H9 (cell line): ENCODE results near the gene ENOSF1. TPM values are rescaled to one million over a fixed set of nuclear protein-coding genes. Genes with fewer than 3 reads are reported as not detected.

ENCODE experiments used
- DNase-seq: peaks from one replicate; pipeline ENCODE4 v3.0.0-alpha.2; 2017
- H2AFZ ChIP-seq: one replicate; pipeline ENCODE4 v1.6.1; 2013; ENCODE audit warnings: mild to moderate bottlenecking, low read length, control low read depth, moderate library complexity
- H2AK5ac ChIP-seq: 2 replicates; pipeline ENCODE4 v1.6.1; 2013; ENCODE audit warnings: low read length, control low read depth, mixed read lengths; ENCODE audit not compliant: insufficient read length
- H2BK120ac ChIP-seq: one replicate; pipeline ENCODE4 v1.6.1; 2013; ENCODE audit warnings: low read depth, mild to moderate bottlenecking, low read length, control low read depth, inconsistent platforms; ENCODE audit not compliant: poor library complexity, severe bottlenecking
- H2BK12ac ChIP-seq: 2 replicates; pipeline ENCODE4 v1.6.1; 2013; ENCODE audit warnings: low read length, control low read depth, mixed read lengths, low read depth; ENCODE audit not compliant: insufficient read length
- H2BK15ac ChIP-seq: 2 replicates; pipeline ENCODE4 v1.6.1; 2013; ENCODE audit warnings: low read depth, low read length, control low read depth
- H2BK20ac ChIP-seq: one replicate; pipeline ENCODE4 v1.6.1; 2013; ENCODE audit warnings: low read depth, mild to moderate bottlenecking, low read length, control low read depth, inconsistent platforms; ENCODE audit not compliant: poor library complexity, severe bottlenecking
- H2BK5ac ChIP-seq: 2 replicates; pipeline ENCODE4 v1.6.1; 2013; ENCODE audit warnings: low read length, control low read depth, mixed read lengths; ENCODE audit not compliant: insufficient read length
- H3K14ac ChIP-seq: 2 replicates; pipeline ENCODE4 v1.6.1; 2013; ENCODE audit warnings: low read length, control low read depth; ENCODE audit not compliant: insufficient read depth
- H3K18ac ChIP-seq: 2 replicates; pipeline ENCODE4 v1.6.1; 2013; ENCODE audit warnings: low read depth, mild to moderate bottlenecking, mixed read lengths, low read length, control low read depth; ENCODE audit not compliant: insufficient read length
- H3K23ac ChIP-seq: 2 replicates; pipeline ENCODE4 v1.6.1; 2013; ENCODE audit warnings: low read length, control low read depth, mixed read lengths, low read depth; ENCODE audit not compliant: insufficient read length
- H3K23me2 ChIP-seq: 2 replicates; pipeline ENCODE4 v1.6.1; 2013; ENCODE audit warnings: low read depth, mild to moderate bottlenecking, mixed read lengths, low read length, control low read depth; ENCODE audit not compliant: insufficient read length, poor library complexity, severe bottlenecking
- H3K27ac ChIP-seq: 2 replicates; pipeline ENCODE4 v1.5.1; 2013; ENCODE audit warnings: low read length, control low read depth, mixed read lengths, low read depth; ENCODE audit not compliant: insufficient read length
- H3K27me3 ChIP-seq: 2 replicates; pipeline ENCODE4 v1.6.1; 2013; ENCODE audit warnings: low read length, control low read depth, inconsistent platforms; ENCODE audit not compliant: insufficient read depth
- H3K4ac ChIP-seq: 2 replicates; pipeline ENCODE4 v1.6.1; 2013; ENCODE audit warnings: low read depth, mild to moderate bottlenecking, control low read depth, inconsistent platforms, low read length, moderate library complexity
- H3K4me1 ChIP-seq: 2 replicates; pipeline ENCODE4 v1.6.1; 2013; ENCODE audit warnings: low read length, control low read depth, inconsistent platforms; ENCODE audit not compliant: insufficient read depth
- H3K4me2 ChIP-seq: 2 replicates; pipeline ENCODE4 v1.6.1; 2013; ENCODE audit warnings: low read length, control low read depth, mixed read lengths; ENCODE audit not compliant: insufficient read length, insufficient read depth
- H3K56ac ChIP-seq: 2 replicates; pipeline ENCODE4 v1.6.1; 2013; ENCODE audit warnings: low read depth, mild to moderate bottlenecking, mixed read lengths, low read length, control low read depth; ENCODE audit not compliant: insufficient read length
- H3K79me1 ChIP-seq: 2 replicates; pipeline ENCODE4 v1.6.1; 2013; ENCODE audit warnings: low read depth, mild to moderate bottlenecking, moderate library complexity, low read length, control low read depth, inconsistent platforms; ENCODE audit not compliant: insufficient read depth, poor library complexity, severe bottlenecking
- H3K79me2 ChIP-seq: 2 replicates; pipeline ENCODE4 v1.6.1; 2013; ENCODE audit warnings: low read length, control low read depth, inconsistent platforms; ENCODE audit not compliant: insufficient read depth
- H3K9ac ChIP-seq: 2 replicates; pipeline ENCODE4 v1.6.1; 2013; ENCODE audit warnings: low read length, control low read depth, mixed read lengths; ENCODE audit not compliant: insufficient read length; ENCODE audit errors: extremely low read depth
- H3K9me3 ChIP-seq: one replicate; pipeline ENCODE4 v1.6.1; 2013; ENCODE audit warnings: low read depth, low read length, inconsistent platforms; ENCODE audit not compliant: control insufficient read depth
- H3T11ph ChIP-seq: one replicate; pipeline ENCODE4 v1.6.1; 2013; ENCODE audit warnings: mild to moderate bottlenecking, low read length, control low read depth, inconsistent platforms
- H4K20me1 ChIP-seq: one replicate; pipeline ENCODE4 v1.6.1; 2013; ENCODE audit not compliant: control insufficient read depth, insufficient read length, insufficient read depth
- H4K5ac ChIP-seq: 2 replicates; pipeline ENCODE4 v1.6.1; 2013; ENCODE audit warnings: low read depth, mild to moderate bottlenecking, mixed read lengths, low read length, control low read depth; ENCODE audit not compliant: insufficient read length
- H4K8ac ChIP-seq: replicated peaks from 2 replicates; pipeline ENCODE4 v1.6.1; 2013; ENCODE audit warnings: low read length, control low read depth, mixed read lengths, low read depth; ENCODE audit not compliant: insufficient read length
- H4K91ac ChIP-seq: 2 replicates; pipeline ENCODE4 v1.6.1; 2013; ENCODE audit warnings: low read depth, mild to moderate bottlenecking, moderate library complexity, mixed read lengths, low read length, control low read depth; ENCODE audit not compliant: insufficient read length
- H3K27ac Mint-ChIP-seq, 3 experiments: 2 replicates in 2 of 3; 3 replicates in 1 of 3; pipeline ENCODE4 v1.8.0; 2020 to 2021; ENCODE audit warnings: mixed read lengths in 3 of 3, mild to moderate bottlenecking in 1 of 3, moderate library complexity in 1 of 3
- H3K27me3 Mint-ChIP-seq: 2 replicates; pipeline ENCODE4 v1.8.0; 2021; ENCODE audit warnings: low read depth, mild to moderate bottlenecking, moderate library complexity, mixed read lengths
- H3K36me3 Mint-ChIP-seq, 3 experiments: 2 replicates in 2 of 3; 3 replicates in 1 of 3; pipeline ENCODE4 v1.8.0; 2020 to 2021; ENCODE audit warnings: low read depth in 3 of 3, mixed read lengths in 3 of 3; ENCODE audit not compliant: insufficient read depth in 1 of 3
- H3K4me1 Mint-ChIP-seq, 2 experiments: 2 replicates each; pipeline ENCODE4 v1.8.0; 2020; ENCODE audit warnings: mixed read lengths in 2 of 2
- H3K4me3 Mint-ChIP-seq, 2 experiments: 2 replicates in 1 of 2; 3 replicates in 1 of 2; pipeline ENCODE4 v1.8.0; 2020 to 2021; ENCODE audit warnings: mild to moderate bottlenecking in 2 of 2, mixed read lengths in 2 of 2, moderate library complexity in 1 of 2
- H3K9me3 Mint-ChIP-seq, 2 experiments: 2 replicates in 1 of 2; 3 replicates in 1 of 2; pipeline ENCODE4 v1.8.0; 2020; ENCODE audit warnings: mild to moderate bottlenecking in 2 of 2, mixed read lengths in 2 of 2, moderate library complexity in 1 of 2
- whole genome bisulfite sequencing: extraction: QIAGEN DNeasy Blood & Tissue Kit; methylation state at CpG from one replicate; pipeline ENCODE4 v1.1.7; 2013; ENCODE audit warnings: missing lambda C conversion rate, low lambda C conversion rate, mixed read lengths; ENCODE audit not compliant: insufficient read length; ENCODE audit errors: extremely low coverage; 5-methylcytosine and 5-hydroxymethylcytosine counted together
- total RNA-seq: library from RNA; stranded (reverse); gene quantifications from 2 replicates; pipeline ENCODE4 v1.2.1, GENCODE V29; 2021
- TF ChIP-seq, protein P1 (sequence below): fragments of 200-600 bp; sonication (generic); conservative IDR thresholded peaks from 3 replicates; pipeline ENCODE4 v1.8.0; 2021; ENCODE audit warnings: antibody characterized with exemption, mild to moderate bottlenecking

Gene ENOSF1
- total RNA-seq, 1 experiment from 2014 or later, result 40.3 TPM

- H3K27me3 Mint-ChIP-seq, result 0 out of 2 replicates have a peak, but pooled peaks cover under 1% of the 10 kb centered on the region
- Histone ChIP-seq H3K4me1 (no peaks in the 10 kb centered on the region), H3K18ac (no peak overlapping the region), H3T11ph (no peak overlapping the region), H3K9ac (no peak overlapping the region), H3K23ac (no peak overlapping the region), H3K4ac (no peak overlapping the region), H4K5ac (no peak overlapping the region), H3K9me3 (no peaks in the 10 kb centered on the region), H2AK5ac (no peak overlapping the region), H2BK120ac (no peak overlapping the region), H2BK15ac (no peak overlapping the region), H4K91ac (no peak overlapping the region), H3K27ac (no peak overlapping the region), H4K8ac (no peak overlapping the region), H4K20me1 (no peaks in the 10 kb centered on the region), H2AFZ (no peak overlapping the region), H2BK20ac (no peak overlapping the region), H3K14ac (no peak overlapping the region), H2BK5ac (no peak overlapping the region), H3K27me3 (no peaks in the 10 kb centered on the region), H3K79me1 (no peaks in the 10 kb centered on the region), H3K23me2 (no peaks in the 10 kb centered on the region), H2BK12ac (no peak overlapping the region), H3K4me2 (no peak overlapping the region), H3K56ac (no peak overlapping the region), H3K79me2 (no peaks in the 10 kb centered on the region)
- H3K4me3 Mint-ChIP-seq, result no peak overlapping the region
- H3K27ac Mint-ChIP-seq, result no peak overlapping the region
- WGBS, result no CpG with 5 or more reads among the region's 4 CpGs
- H3K36me3 Mint-ChIP-seq, result peaks cover 10 to 73% (median 50%) of the 10 kb centered on the region in 3 experiments; a peak in 6 of 7 replicates
- H3K9me3 Mint-ChIP-seq, result no peaks in the 10 kb centered on the region
- peaks cover 1 to 2% of the 10 kb centered on the region in 2 experiments for H3K4me1 Mint-ChIP-seq
- TF ChIP-seq, protein P1, sequence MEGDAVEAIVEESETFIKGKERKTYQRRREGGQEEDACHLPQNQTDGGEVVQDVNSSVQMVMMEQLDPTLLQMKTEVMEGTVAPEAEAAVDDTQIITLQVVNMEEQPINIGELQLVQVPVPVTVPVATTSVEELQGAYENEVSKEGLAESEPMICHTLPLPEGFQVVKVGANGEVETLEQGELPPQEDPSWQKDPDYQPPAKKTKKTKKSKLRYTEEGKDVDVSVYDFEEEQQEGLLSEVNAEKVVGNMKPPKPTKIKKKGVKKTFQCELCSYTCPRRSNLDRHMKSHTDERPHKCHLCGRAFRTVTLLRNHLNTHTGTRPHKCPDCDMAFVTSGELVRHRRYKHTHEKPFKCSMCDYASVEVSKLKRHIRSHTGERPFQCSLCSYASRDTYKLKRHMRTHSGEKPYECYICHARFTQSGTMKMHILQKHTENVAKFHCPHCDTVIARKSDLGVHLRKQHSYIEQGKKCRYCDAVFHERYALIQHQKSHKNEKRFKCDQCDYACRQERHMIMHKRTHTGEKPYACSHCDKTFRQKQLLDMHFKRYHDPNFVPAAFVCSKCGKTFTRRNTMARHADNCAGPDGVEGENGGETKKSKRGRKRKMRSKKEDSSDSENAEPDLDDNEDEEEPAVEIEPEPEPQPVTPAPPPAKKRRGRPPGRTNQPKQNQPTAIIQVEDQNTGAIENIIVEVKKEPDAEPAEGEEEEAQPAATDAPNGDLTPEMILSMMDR, result no peak
- DNase-seq, result no peak
These were observed 32.0 kb downstream of the ENOSF1 start for GRCh38 chr18:680392-680791.
